GM19467 (cell line): ENCODE data around the gene GUCY2C.
"Not testable (repeated sequence)": the region's sequence is repeated elsewhere in the genome, so short reads cannot be mapped to it uniquely, and the experiment has no call there.

Experiments
- ATAC-seq: cut with Tn5 transposase; IDR thresholded peaks from one replicate; pipeline ENCODE4 v1.9.1; 2021; ENCODE audit warnings: mild to moderate bottlenecking, moderate library complexity; ENCODE audit not compliant: unreplicated experiment

GUCY2C gene

GRCh38 chr12:14682231-14682630 lies 14.2 kb downstream of the GUCY2C start:
- not testable (repeated sequence) for ATAC-seq

- ATAC-seq: no peak
Observed at GRCh38 chr12:14681625-14682024, 14.8 kb downstream of the GUCY2C start.

GRCh38 chr12:14681190-14681589 lies 15.2 kb downstream of the GUCY2C start:
- no peak for ATAC-seq

- no peak for ATAC-seq
Observed at GRCh38 chr12:14678547-14679150, 17.8 kb downstream of the GUCY2C start.

- no peak for ATAC-seq
Observed at GRCh38 chr12:14668591-14668990, 27.8 kb downstream of the GUCY2C start.

GRCh38 chr12:14665354-14666348 lies 30.7 kb downstream of the GUCY2C start:
- no peak for ATAC-seq

- ATAC-seq: no peak
Observed at GRCh38 chr12:14664434-14665023, 31.9 kb downstream of the GUCY2C start.

- ATAC-seq: no peak
Observed at GRCh38 chr12:14663002-14663401, 33.4 kb downstream of the GUCY2C start.

- ATAC-seq: no peak
Observed at GRCh38 chr12:14656846-14657245, 39.6 kb downstream of the GUCY2C start.

- ATAC-seq: no peak
Observed at GRCh38 chr12:14655284-14655683, 41.1 kb downstream of the GUCY2C start.

- ATAC-seq: no peak
Observed at GRCh38 chr12:14654842-14655241, 41.6 kb downstream of the GUCY2C start.

- ATAC-seq: no peak
Observed at GRCh38 chr12:14654416-14654815, 42.0 kb downstream of the GUCY2C start.

- ATAC-seq: no peak
Observed at GRCh38 chr12:14652483-14652882, 43.9 kb downstream of the GUCY2C start.

GRCh38 chr12:14651371-14651770 lies 45.0 kb downstream of the GUCY2C start:
- no peak for ATAC-seq

- ATAC-seq: no peak
Observed at GRCh38 chr12:14650789-14651188, 45.6 kb downstream of the GUCY2C start.

GRCh38 chr12:14647028-14647750 lies 49.2 kb downstream of the GUCY2C start:
- ATAC-seq: no peak

- ATAC-seq: no peak
Observed at GRCh38 chr12:14643251-14643650, 53.1 kb downstream of the GUCY2C start.

GRCh38 chr12:14638066-14638465 lies 58.3 kb downstream of the GUCY2C start:
- no peak for ATAC-seq

GRCh38 chr12:14635776-14636175 lies 60.6 kb downstream of the GUCY2C start:
- ATAC-seq: no peak

GRCh38 chr12:14630793-14631192 lies 65.6 kb downstream of the GUCY2C start:
- no peak for ATAC-seq
